Measurements from ENCODE around the gene PLA2R1.

PLA2R1 gene

GRCh38 chr2:160062292-160063005 is at the start of gene PLA2R1:
PLA2R1 (minus strand) TSS chr2:160062615; CDS start chr2:160062403, 212 bp downstream.
- H3K4me3 ChIP-seq (ENCODE audit: control insufficient read depth, low read depth, low read length) = peak within 1 kb of the TSS; percentile 59
- peak; percentile 30 for DNase-seq (ENCODE audit: low read depth)
- no peak for TF ChIP-seq CTCF (conservative IDR thresholded peaks at IDR 0.05; ENCODE audit: control insufficient read depth, insufficient read depth, low read depth, low read length)

GRCh38 chr2:160110674-160111239 is 48.3 kb upstream of the PLA2R1 start:
- DNase-seq (ENCODE audit: low read depth) = no peak
- no peak for TF ChIP-seq CTCF (conservative IDR thresholded peaks at IDR 0.05; ENCODE audit: control insufficient read depth, insufficient read depth, low read depth, low read length)
- no peak overlapping the region for H3K4me3 ChIP-seq (ENCODE audit: control insufficient read depth, low read depth, low read length)

GRCh38 chr2:160109939-160110673 is 47.7 kb upstream of the PLA2R1 start:
- no peak overlapping the region for H3K4me3 ChIP-seq (ENCODE audit: control insufficient read depth, low read depth, low read length)
- peak; percentile 87 for DNase-seq (ENCODE audit: low read depth)
- peak; percentile 83 for TF ChIP-seq CTCF (conservative IDR thresholded peaks at IDR 0.05; ENCODE audit: control insufficient read depth, insufficient read depth, low read depth, low read length)

GRCh38 chr2:160109243-160109642 is 46.8 kb upstream of the PLA2R1 start:
- no peak for DNase-seq (ENCODE audit: low read depth)
- no peak for TF ChIP-seq CTCF (conservative IDR thresholded peaks at IDR 0.05; ENCODE audit: control insufficient read depth, insufficient read depth, low read depth, low read length)
- no peak overlapping the region for H3K4me3 ChIP-seq (ENCODE audit: control insufficient read depth, low read depth, low read length)

GRCh38 chr2:160108646-160109045 is 46.2 kb upstream of the PLA2R1 start:
- no peak for DNase-seq (ENCODE audit: low read depth)

GRCh38 chr2:160105366-160105765 is 43.0 kb upstream of the PLA2R1 start:
- DNase-seq (ENCODE audit: low read depth) = no peak
- no peak overlapping the region for H3K4me3 ChIP-seq (ENCODE audit: control insufficient read depth, low read depth, low read length)
- TF ChIP-seq CTCF (conservative IDR thresholded peaks at IDR 0.05; ENCODE audit: control insufficient read depth, insufficient read depth, low read depth, low read length) = no peak

More at GRCh38 chr2:160108646-160109045, 46.2 kb upstream of the PLA2R1 start:
- no peak overlapping the region for H3K4me3 ChIP-seq (ENCODE audit: control insufficient read depth, low read depth, low read length)
- TF ChIP-seq CTCF (conservative IDR thresholded peaks at IDR 0.05; ENCODE audit: control insufficient read depth, insufficient read depth, low read depth, low read length) = no peak

Data from fibroblast of mammary gland (primary cell).